Hepatocyte (in vitro differentiated cells): ENCODE data around the gene TRAF2. TPM values are rescaled to one million over a fixed set of nuclear protein-coding genes. Genes with fewer than 3 reads are reported as not detected.

ENCODE experiments used
- DNase-seq: peaks from one replicate; pipeline ENCODE4 v3.0.0-alpha.2; 2016; ENCODE audit warnings: low spot score
- H2AFZ ChIP-seq: fragments of 200-600 bp; sonication (generic); 2 replicates; pipeline ENCODE4 v1.6.0; 2016; ENCODE audit warnings: antibody characterized with exemption, mild to moderate bottlenecking
- H3K27ac ChIP-seq: fragments of 200-600 bp; sonication (generic); 2 replicates; pipeline ENCODE4 v1.5.1; 2016; ENCODE audit warnings: mild to moderate bottlenecking
- H3K27me3 ChIP-seq: fragments of 200-600 bp; sonication (generic); 2 replicates; pipeline ENCODE4 v1.6.1; 2016
- H3K36me3 ChIP-seq: fragments of 200-600 bp; sonication (generic); replicated peaks from 2 replicates; pipeline ENCODE4 v1.5.1; 2016; ENCODE audit warnings: low read depth; ENCODE audit not compliant: insufficient read depth
- H3K4me1 ChIP-seq: fragments of 200-600 bp; sonication (generic); 2 replicates; pipeline ENCODE4 v1.5.1; 2016; ENCODE audit warnings: mild to moderate bottlenecking, moderate library complexity; ENCODE audit not compliant: insufficient read depth
- H3K4me2 ChIP-seq: fragments of 200-600 bp; sonication (generic); 2 replicates; pipeline ENCODE4 v1.6.0; 2016
- H3K4me3 ChIP-seq: fragments of 200-600 bp; sonication (generic); 2 replicates; pipeline ENCODE4 v1.5.1; 2016; ENCODE audit warnings: mild to moderate bottlenecking
- H3K79me2 ChIP-seq: fragments of 200-600 bp; sonication (generic); 2 replicates; pipeline ENCODE4 v1.6.0; 2017; ENCODE audit warnings: mild to moderate bottlenecking
- H3K9me2 ChIP-seq: fragments of 200-600 bp; sonication (generic); replicated peaks from 2 replicates; pipeline ENCODE4 v1.6.0; 2017; ENCODE audit warnings: mild to moderate bottlenecking; ENCODE audit not compliant: insufficient read depth
- H3K9me3 ChIP-seq: fragments of 200-600 bp; sonication (generic); 2 replicates; pipeline ENCODE4 v1.5.1; 2016; ENCODE audit warnings: low read depth, mild to moderate bottlenecking
- H4K20me1 ChIP-seq: fragments of 200-600 bp; sonication (generic); 2 replicates; pipeline ENCODE4 v1.6.0; 2016; ENCODE audit warnings: mild to moderate bottlenecking; ENCODE audit not compliant: insufficient read depth, poor library complexity, severe bottlenecking
- CTCF ChIP-seq: fragments of 200-600 bp; sonication (generic); IDR thresholded peaks from 2 replicates; pipeline ENCODE4 v1.5.1; 2016; ENCODE audit warnings: antibody characterized with exemption, mild to moderate bottlenecking; ENCODE audit not compliant: poor library complexity
- EZH2 ChIP-seq: fragments of 200-600 bp; sonication (generic); IDR thresholded peaks from 2 replicates; pipeline ENCODE4 v1.6.1; 2016; ENCODE audit warnings: antibody characterized with exemption, mild to moderate bottlenecking, borderline replicate concordance
- EZH2phosphoT487 ChIP-seq: fragments of 200-600 bp; sonication (generic); IDR thresholded peaks from one replicate; pipeline ENCODE4 v1.6.1; 2018; ENCODE audit warnings: antibody characterized with exemption, mild to moderate bottlenecking, low read depth, moderate library complexity; ENCODE audit not compliant: unreplicated experiment, severe bottlenecking
- WGBS: methylation state at CpG from one replicate; pipeline ENCODE4 v1.1.6; 2016; ENCODE audit warnings: low lambda C conversion rate; ENCODE audit errors: missing lambda C conversion rate; 5-methylcytosine and 5-hydroxymethylcytosine counted together
- polyA plus RNA-seq: library from polyadenylated mRNA; unstranded; fragments of >200 nt; fragmentation: Nextera tagmentation; extraction: Ambion mirVana; gene quantifications from 2 replicates; pipeline ENCODE4 v1.2.1, GENCODE V29; 2016
- total RNA-seq: library from RNA; depleted of rRNA; stranded (reverse); fragments of >200 nt; gene quantifications from 2 replicates; pipeline ENCODE4 v1.2.3, GENCODE V29; 2014

Gene TRAF2
- total and polyA plus RNA-seq, 2 experiments from 2014 or later, result 7.6 to 12.4 TPM

DNA sequence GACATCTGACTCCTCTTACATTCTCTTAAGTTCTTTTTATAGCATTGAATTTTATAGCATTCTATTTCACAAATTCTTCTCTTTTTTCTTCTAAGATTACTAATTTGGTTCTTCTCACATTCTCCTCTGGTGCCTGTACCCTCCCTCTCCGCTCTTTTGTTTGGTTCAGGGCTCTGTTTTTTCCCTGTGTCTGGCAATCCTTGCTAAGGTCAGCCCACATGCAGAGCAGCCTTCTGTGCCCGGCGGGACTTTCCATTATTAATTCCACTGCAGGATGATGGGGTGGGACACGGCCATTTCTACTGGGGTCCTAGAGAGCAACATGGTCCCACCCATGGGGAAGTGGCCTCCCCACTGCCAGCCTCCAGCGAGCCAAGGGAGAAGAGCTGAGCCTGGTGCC is 9.8 kb upstream of the TRAF2 start:
- Histone ChIP-seq H3K27ac (no peak overlapping the region), H2AFZ (no peak overlapping the region), H3K4me3 (no peak overlapping the region), H3K27me3 (no peaks in the 10 kb centered on the region), H3K9me2 (no peaks in the 10 kb centered on the region), H3K9me3 (no peaks in the 10 kb centered on the region), H3K4me1 (peaks cover 2% of the 10 kb centered on the region), H3K36me3 (no peaks in the 10 kb centered on the region), H3K79me2 (no peaks in the 10 kb centered on the region), H3K4me2 (no peak overlapping the region), H4K20me1 (no peaks in the 10 kb centered on the region)
- no peak for DNase-seq
- TF ChIP-seq CTCF, result no peak
- no peak for TF ChIP-seq EZH2
- TF ChIP-seq EZH2phosphoT487, result no peak
- 89% methylated on average over 5 of the region's 5 CpGs for WGBS

DNA sequence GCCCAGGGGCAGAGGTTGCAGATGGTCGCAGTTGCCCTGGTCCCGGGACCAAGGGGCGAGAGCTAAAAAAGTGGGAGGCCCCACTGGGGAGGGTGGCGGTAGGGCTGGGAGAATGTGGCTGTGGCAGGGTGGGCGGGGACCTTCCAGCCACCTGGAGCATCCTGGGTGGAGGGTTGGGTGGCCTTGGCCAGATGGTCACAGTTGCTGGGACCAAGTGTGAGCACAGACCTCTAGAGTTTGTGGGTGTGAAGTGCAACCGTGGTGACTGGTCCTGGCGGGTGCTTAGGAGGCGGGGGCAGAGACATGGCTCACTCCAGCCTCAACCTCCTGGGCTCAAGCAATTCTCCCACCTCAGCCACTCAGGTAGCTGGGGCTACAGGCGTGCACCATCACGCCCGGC is 5.7 kb upstream of the TRAF2 start:
- Histone ChIP-seq H3K4me3 (no peak overlapping the region), H4K20me1 (no peaks in the 10 kb centered on the region), H2AFZ (no peak overlapping the region), H3K4me2 (no peak overlapping the region), H3K36me3 (no peaks in the 10 kb centered on the region), H3K9me3 (no peaks in the 10 kb centered on the region), H3K9me2 (no peaks in the 10 kb centered on the region), H3K4me1 (peaks cover 11% of the 10 kb centered on the region), H3K79me2 (no peaks in the 10 kb centered on the region), H3K27ac (no peak overlapping the region), H3K27me3 (no peaks in the 10 kb centered on the region)
- 88% methylated on average over 10 of the region's 11 CpGs for WGBS
- TF ChIP-seq CTCF (no peak), EZH2 (no peak), EZH2phosphoT487 (no peak)
- no peak for DNase-seq

DNA sequence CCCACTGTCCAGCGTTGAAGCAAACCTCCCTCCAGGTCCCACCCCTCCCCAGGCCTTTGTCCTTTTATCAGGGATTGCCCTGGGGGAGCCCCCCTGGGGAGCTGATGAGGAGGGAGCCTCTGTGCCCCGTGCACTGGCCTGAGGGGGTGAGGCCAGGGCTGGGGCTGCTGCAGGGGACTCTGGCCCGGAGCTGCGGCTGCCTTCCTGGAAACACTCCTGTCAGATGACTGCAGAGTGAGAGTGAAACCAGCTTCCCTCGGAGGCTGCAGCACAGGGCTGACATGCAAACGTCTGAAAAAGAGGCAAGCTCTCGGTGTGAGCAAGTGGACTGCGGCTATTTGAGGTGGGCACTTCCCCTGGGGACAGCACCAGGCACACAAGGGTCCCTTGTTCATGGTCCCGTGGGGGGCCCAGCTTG is 4.6 kb upstream of the TRAF2 start:
- Histone ChIP-seq H3K4me2 (peak overlapping the region; percentile 61), H3K79me2 (peaks cover under 1% of the 10 kb centered on the region), H4K20me1 (no peaks in the 10 kb centered on the region), H3K4me3 (no peak overlapping the region), H3K27ac (peak overlapping the region; percentile 80), H3K9me2 (no peaks in the 10 kb centered on the region), H2AFZ (no peak overlapping the region), H3K27me3 (no peaks in the 10 kb centered on the region), H3K4me1 (peaks cover 11% of the 10 kb centered on the region), H3K9me3 (no peaks in the 10 kb centered on the region), H3K36me3 (no peaks in the 10 kb centered on the region)
- TF ChIP-seq EZH2phosphoT487 (no peak), EZH2 (no peak), CTCF (no peak)
- WGBS, result 21% methylated on average over 8 of the region's 9 CpGs
- DNase-seq, result peak; percentile 82
